Gastroesophageal sphincter (tissue), 4 donors: ENCODE results near the gene CHST8. TPM values are rescaled to one million over a fixed set of nuclear protein-coding genes. Genes with fewer than 3 reads are reported as not detected.

ENCODE experiments used
- ATAC-seq: fragments of 150-250 bp; one replicate; pipeline ENCODE4 v1.9.1; 2016; ENCODE audit warnings: mild to moderate bottlenecking, moderate library complexity
- H3K27ac ChIP-seq, 4 donors: fragments of 200-600 bp; sonication (generic) in 3 of 4; 1 replicate in 3 of 4; 2 replicates in 1 of 4; pipeline ENCODE4 v1.5.1; 2016 to 2019
- H3K27me3 ChIP-seq: fragments of 200-600 bp; sonication (generic); one replicate; pipeline ENCODE4 v1.5.1; 2019
- H3K36me3 ChIP-seq, 2 donors: fragments of 200-600 bp; sonication (generic); one replicate each; pipeline ENCODE4 v1.5.1; 2019; ENCODE audit warnings: control low read depth in 1 of 2
- H3K4me1 ChIP-seq, 3 donors: fragments of 200-600 bp; sonication (generic); 1 replicate in 2 of 3; 2 replicates in 1 of 3; pipeline ENCODE4 v1.5.1; 2016 to 2019; ENCODE audit warnings: control low read depth in 2 of 3
- H3K4me3 ChIP-seq, 2 donors: fragments of 200-600 bp; sonication (generic); one replicate each; pipeline ENCODE4 v1.5.1; 2019; ENCODE audit warnings: mild to moderate bottlenecking in 1 of 2, moderate library complexity in 1 of 2
- H3K9me3 ChIP-seq, 3 donors: fragments of 200-600 bp; sonication (generic); one replicate each; pipeline ENCODE4 v1.5.1; 2017 to 2019; ENCODE audit warnings: control low read depth in 2 of 3
- EP300 ChIP-seq: sonication (generic); formaldehyde crosslinking; IDR thresholded peaks from one replicate; pipeline ENCODE4 v1.6.1; 2017; ENCODE audit warnings: antibody characterized with exemption, mild to moderate bottlenecking
- POLR2A ChIP-seq, 2 donors: fragments of 450-650 bp; IDR thresholded peaks; one replicate each; pipeline ENCODE4 v1.6.1; 2017; ENCODE audit warnings: antibody characterized with exemption in 2 of 2, mild to moderate bottlenecking in 2 of 2, moderate library complexity in 1 of 2
- POLR2AphosphoS5 ChIP-seq: sonication (generic); formaldehyde crosslinking; IDR thresholded peaks from one replicate; pipeline ENCODE4 v1.6.1; 2017; ENCODE audit warnings: antibody characterized with exemption
- WGBS, 2 donors: methylation state at CpG; one replicate each; pipeline ENCODE4 v1.1.5; 2018; ENCODE audit warnings: low coverage in 1 of 2; 5-methylcytosine and 5-hydroxymethylcytosine counted together
- total RNA-seq, 4 donors: library from RNA; depleted of rRNA; stranded (reverse); fragments of >200 nt; gene quantifications; one replicate each; pipeline ENCODE4 v1.1.0, GENCODE V29; 2016
- TF ChIP-seq, protein P1 (sequence below), 4 experiments: fragments of 200-600 bp in 2 of 4; fragments of 450-650 bp in 2 of 4; sonication (generic) in 1 of 4; IDR thresholded peaks; one replicate each; pipeline ENCODE4 v1.5.1; 2017 to 2019; ENCODE audit warnings: antibody characterized with exemption in 4 of 4, mild to moderate bottlenecking in 2 of 4, moderate library complexity in 2 of 4

Gene CHST8
- total RNA-seq, 4 donors from 2014 or later = 0.16 to 0.66 (median 0.54) TPM; not detected in 1

DNA sequence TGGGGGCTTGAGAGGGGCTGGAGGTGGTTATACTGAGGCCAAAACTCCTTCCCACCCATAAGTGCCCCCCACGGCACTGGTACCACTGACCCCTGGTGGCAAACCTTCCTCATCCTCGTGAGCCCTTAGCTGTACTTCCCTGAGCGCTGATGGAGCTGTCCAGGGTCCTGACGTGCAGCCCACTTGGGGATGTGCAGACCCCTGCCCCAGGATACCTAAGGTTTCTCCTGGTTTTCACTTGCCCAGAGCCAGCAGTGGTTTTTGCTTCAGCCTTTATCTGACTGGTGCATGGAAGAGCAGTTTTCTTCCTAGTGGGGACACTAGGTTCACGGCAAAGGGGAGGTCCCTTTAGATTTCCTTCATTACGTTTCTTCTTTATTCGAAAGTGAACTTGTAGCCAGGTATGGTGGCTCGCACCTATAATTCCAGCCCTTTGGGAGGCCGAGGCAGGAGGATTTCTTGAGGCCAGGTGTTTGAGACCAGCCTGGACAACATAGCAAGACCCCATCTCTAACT lies 146.2 kb downstream of the CHST8 start:
- ATAC-seq = no peak
- no peak overlapping the region for H3K4me3 ChIP-seq
- H3K4me1 ChIP-seq = no peaks in the 10 kb centered on the region
- peaks cover 77% of the 10 kb centered on the region for H3K27me3 ChIP-seq
- no peak overlapping the region for H3K27ac ChIP-seq
- H3K9me3 ChIP-seq = no peaks in the 10 kb centered on the region
- H3K36me3 ChIP-seq = no peaks in the 10 kb centered on the region
- TF ChIP-seq, protein P1, sequence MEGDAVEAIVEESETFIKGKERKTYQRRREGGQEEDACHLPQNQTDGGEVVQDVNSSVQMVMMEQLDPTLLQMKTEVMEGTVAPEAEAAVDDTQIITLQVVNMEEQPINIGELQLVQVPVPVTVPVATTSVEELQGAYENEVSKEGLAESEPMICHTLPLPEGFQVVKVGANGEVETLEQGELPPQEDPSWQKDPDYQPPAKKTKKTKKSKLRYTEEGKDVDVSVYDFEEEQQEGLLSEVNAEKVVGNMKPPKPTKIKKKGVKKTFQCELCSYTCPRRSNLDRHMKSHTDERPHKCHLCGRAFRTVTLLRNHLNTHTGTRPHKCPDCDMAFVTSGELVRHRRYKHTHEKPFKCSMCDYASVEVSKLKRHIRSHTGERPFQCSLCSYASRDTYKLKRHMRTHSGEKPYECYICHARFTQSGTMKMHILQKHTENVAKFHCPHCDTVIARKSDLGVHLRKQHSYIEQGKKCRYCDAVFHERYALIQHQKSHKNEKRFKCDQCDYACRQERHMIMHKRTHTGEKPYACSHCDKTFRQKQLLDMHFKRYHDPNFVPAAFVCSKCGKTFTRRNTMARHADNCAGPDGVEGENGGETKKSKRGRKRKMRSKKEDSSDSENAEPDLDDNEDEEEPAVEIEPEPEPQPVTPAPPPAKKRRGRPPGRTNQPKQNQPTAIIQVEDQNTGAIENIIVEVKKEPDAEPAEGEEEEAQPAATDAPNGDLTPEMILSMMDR (IDR thresholded peaks at IDR 0.05) = no peak
- TF ChIP-seq EP300 (no peak), POLR2A (IDR thresholded peaks at IDR 0.05) (no peak), POLR2AphosphoS5 (no peak)
- 45 to 48% methylated on average over 6 to 9 of the region's 9 CpGs for WGBS, 2 donors

DNA sequence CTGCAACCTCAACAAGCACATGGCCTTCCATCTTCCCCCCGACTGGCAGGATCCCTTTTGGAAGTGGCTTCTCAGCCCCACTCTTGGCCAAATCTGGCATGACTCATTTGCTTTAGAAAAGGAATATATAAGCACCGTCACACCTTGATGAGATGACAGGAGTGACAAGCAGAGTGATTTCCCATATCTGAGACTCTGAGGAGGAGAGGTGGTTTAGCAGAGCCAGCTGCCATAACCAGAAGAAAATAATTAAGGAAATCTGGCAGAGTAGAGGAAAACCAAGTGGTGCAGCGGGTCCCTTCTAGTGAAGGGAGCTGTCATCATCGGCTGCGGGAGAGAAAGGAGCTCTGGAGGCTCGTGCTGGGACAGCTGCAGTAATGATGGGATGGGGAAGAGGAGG lies 147.5 kb downstream of the CHST8 start:
- no peak for ATAC-seq
- no peaks in the 10 kb centered on the region for H3K4me1 ChIP-seq
- 54% methylated on average over 4 of the region's 6 CpGs; no CpG with 5 or more reads in 1 of the 2 donors for WGBS, 2 donors
- no peak overlapping the region for H3K27ac ChIP-seq
- H3K27me3 ChIP-seq = peaks cover 66% of the 10 kb centered on the region
- no peaks in the 10 kb centered on the region for H3K36me3 ChIP-seq
- H3K4me3 ChIP-seq = no peak overlapping the region
- H3K9me3 ChIP-seq = no peaks in the 10 kb centered on the region
- TF ChIP-seq POLR2A (IDR thresholded peaks at IDR 0.05) = no peak
- no peak for TF ChIP-seq POLR2AphosphoS5
- TF ChIP-seq, protein P1 (IDR thresholded peaks at IDR 0.05) = no peak
- TF ChIP-seq EP300 = no peak

DNA sequence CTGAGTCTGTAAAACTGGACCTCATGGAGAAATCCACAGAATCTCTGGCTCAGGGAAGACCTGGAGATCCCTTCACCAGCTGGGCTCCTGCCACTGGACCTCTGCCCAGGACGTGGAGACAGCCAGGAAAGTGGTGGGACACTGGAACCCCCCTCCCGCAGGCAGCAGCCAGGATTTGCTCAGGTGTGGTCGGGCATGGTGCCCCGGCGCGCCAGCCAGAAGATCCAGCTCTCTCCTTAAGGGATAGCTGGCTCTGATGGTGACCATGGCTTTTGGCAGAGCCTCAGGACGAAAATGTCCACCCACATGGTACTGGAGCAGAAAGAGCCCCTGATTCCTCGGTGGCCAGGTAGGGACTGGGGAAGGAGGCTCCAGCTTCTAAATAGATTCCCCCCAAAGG lies 148.4 kb downstream of the CHST8 start:
- Histone ChIP-seq H3K9me3 (no peaks in the 10 kb centered on the region), H3K36me3 (no peaks in the 10 kb centered on the region), H3K27ac (no peak overlapping the region), H3K4me1 (no peaks in the 10 kb centered on the region), H3K27me3 (peaks cover 67% of the 10 kb centered on the region), H3K4me3 (no peak overlapping the region)
- TF ChIP-seq POLR2A (IDR thresholded peaks at IDR 0.05) (no peak), EP300 (no peak), POLR2AphosphoS5 (no peak)
- TF ChIP-seq, protein P1 (IDR thresholded peaks at IDR 0.05) = no peak
- no CpG with 5 or more reads among the region's 8 CpGs for whole genome bisulfite sequencing, 2 donors
- ATAC-seq = no peak

DNA sequence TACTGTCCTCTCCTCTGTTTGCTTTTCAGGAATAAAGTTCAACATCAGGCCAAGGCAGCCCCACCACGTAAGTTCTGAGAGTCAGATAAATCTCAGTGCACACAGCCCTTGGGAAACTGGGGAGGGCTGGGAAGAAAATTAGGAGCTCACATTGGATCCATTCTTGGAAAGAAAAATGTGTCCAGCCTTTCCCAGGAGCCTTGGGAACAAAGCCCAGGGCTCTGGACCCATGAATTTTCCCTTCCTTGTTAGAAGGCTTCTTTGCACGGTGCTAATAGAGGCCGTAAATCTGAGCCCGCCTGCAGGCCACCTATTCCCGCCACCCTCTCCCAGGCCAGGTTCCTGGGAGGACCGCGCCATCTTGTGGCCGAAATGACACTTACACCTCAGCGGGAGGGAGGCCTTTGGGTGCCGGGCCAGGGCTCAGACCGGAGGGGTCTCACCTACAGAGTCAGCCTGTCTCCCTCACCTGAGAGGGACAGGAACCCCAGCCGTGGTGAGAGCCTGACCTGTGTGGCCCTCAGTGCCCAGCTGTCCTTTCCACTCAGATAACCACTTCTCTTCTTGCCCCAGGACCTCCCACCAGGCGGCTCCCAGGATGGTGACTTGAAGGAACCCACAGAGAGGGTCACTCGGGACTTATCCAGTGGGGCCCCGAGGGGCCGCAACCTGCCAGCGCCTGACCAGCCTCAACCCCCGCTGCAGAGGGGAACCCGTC lies 149.8 kb downstream of the CHST8 start:
- no peaks in the 10 kb centered on the region for H3K36me3 ChIP-seq
- no peak overlapping the region for H3K4me3 ChIP-seq
- peak; percentile 65 for ATAC-seq
- TF ChIP-seq, protein P1 (IDR thresholded peaks at IDR 0.05) = peak in 3 of 4 experiments; percentile 82 to 89 (median 87)
- TF ChIP-seq POLR2A (IDR thresholded peaks at IDR 0.05) = no peak
- no peak overlapping the region for H3K27ac ChIP-seq
- 20% methylated on average over 4 of the region's 19 CpGs; no CpG with 5 or more reads in 1 of the 2 donors for WGBS, 2 donors
- H3K27me3 ChIP-seq = peaks cover 61% of the 10 kb centered on the region
- H3K9me3 ChIP-seq = no peaks in the 10 kb centered on the region
- H3K4me1 ChIP-seq = no peaks in the 10 kb centered on the region
